ENCODE measurements around the gene ST6GAL1.

DNA sequence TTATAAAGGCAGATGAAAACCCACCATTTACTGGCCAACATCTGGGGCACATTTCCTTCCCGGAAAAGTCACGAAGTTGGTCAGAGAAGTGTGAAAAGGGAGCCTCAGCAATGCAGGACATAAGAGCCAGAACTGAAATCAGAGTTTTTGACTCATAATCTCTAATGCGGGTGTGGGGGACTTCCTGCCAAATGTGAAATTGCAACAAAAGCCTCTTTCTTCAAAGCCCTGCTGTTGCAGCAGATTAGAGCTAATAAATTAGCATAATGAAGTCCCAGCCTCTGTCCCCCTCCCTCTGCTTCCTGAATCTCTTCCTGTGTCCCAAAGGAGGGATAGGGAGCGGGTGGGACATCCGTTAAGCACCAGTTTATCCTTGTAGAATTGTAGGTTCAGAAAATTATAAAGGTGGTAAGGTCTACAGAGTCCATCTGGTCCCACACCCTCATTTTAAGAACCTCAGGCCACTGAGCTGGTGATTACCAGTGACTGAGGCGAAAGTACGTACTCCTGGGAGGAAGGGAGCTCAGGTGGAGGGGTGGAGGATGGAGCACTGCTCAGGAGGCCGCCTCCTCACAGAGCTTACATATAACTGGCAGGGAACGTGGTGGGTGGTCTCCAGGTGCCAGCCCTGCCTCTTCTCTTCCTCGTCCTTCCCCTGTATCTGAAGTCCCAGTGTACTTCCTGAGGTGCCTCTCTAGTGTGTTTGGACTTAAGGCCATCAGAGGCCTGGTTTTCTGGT lies 35.0 kb downstream of the ST6GAL1 start:
- TF ChIP-seq EZH2 (IDR thresholded peaks at IDR 0.05; ENCODE audit: low read depth, low read length, severe bottlenecking) (no peak), RAD21 (IDR thresholded peaks at IDR 0.05 in 1 of 2, conservative IDR thresholded peaks at IDR 0.05 in 1 of 2; ENCODE audit: low read depth in 2 of 2, low read length in 2 of 2) (no peak), RXRA (IDR thresholded peaks at IDR 0.05; ENCODE audit: insufficient read depth, low read depth, low read length) (no peak), PHF8 (conservative IDR thresholded peaks at IDR 0.05; ENCODE audit: low read depth, low read length) (no peak), ASH2L (IDR thresholded peaks at IDR 0.05; ENCODE audit: low read length) (no peak), SUZ12 (IDR thresholded peaks at IDR 0.05; ENCODE audit: low read length) (no peak)
- TF ChIP-seq, protein P1, sequence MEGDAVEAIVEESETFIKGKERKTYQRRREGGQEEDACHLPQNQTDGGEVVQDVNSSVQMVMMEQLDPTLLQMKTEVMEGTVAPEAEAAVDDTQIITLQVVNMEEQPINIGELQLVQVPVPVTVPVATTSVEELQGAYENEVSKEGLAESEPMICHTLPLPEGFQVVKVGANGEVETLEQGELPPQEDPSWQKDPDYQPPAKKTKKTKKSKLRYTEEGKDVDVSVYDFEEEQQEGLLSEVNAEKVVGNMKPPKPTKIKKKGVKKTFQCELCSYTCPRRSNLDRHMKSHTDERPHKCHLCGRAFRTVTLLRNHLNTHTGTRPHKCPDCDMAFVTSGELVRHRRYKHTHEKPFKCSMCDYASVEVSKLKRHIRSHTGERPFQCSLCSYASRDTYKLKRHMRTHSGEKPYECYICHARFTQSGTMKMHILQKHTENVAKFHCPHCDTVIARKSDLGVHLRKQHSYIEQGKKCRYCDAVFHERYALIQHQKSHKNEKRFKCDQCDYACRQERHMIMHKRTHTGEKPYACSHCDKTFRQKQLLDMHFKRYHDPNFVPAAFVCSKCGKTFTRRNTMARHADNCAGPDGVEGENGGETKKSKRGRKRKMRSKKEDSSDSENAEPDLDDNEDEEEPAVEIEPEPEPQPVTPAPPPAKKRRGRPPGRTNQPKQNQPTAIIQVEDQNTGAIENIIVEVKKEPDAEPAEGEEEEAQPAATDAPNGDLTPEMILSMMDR (IDR thresholded peaks at IDR 0.05; ENCODE audit: control extremely low read depth in 1 of 3, insufficient read depth in 1 of 3, low read depth in 1 of 3, low read length in 3 of 3): no peak

Data from H1 (cell line).